OCI-LY3 (cell line): Measurements from ENCODE around the gene FKBP1B.

Source experiments
- EZH2phosphoT487 ChIP-seq: fragments of 200-600 bp; shearing (Covaris generic); IDR thresholded peaks from 2 replicates; pipeline ENCODE4 v1.6.1; 2018; ENCODE audit warnings: antibody characterized with exemption, mixed run types, low read depth
- TF ChIP-seq, protein P1 (sequence below): fragments of 200-600, 300-600 bp; sonication (generic); IDR thresholded peaks from 2 replicates; pipeline ENCODE4 v1.5.1; 2014; ENCODE audit warnings: antibody characterized with exemption, low read length, low read depth

DNA sequence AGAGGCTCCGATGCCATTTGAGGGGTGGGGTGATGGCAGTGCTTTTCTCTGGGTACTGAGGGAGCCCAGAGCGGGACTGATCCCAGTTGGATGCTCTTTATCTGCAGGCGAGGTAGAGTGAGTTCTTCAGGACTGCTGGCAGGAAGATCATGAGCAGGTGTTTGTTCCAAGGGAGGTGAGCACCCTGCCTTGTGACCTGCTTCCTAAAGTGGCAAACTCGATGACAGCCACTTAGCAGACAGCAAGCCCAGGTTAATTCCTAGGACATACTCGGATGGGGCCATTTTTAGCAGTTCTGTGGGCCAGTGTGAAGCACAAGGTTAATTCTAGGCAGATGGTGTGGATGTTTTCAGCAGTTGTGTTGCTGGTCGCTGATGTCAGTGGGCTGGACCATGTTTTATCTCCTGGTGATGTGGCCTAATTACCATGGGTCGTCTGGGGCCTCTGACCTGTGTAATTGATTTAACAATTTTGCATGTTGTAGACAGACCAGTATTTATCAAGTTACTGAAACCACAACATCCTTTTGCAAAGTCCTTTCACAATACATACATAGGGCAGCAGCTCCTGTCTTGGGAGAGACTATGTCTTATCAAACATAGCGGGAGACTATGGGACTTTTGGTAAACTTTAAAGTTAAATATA is 4.9 kb downstream of the FKBP1B start:
- TF ChIP-seq, protein P1, sequence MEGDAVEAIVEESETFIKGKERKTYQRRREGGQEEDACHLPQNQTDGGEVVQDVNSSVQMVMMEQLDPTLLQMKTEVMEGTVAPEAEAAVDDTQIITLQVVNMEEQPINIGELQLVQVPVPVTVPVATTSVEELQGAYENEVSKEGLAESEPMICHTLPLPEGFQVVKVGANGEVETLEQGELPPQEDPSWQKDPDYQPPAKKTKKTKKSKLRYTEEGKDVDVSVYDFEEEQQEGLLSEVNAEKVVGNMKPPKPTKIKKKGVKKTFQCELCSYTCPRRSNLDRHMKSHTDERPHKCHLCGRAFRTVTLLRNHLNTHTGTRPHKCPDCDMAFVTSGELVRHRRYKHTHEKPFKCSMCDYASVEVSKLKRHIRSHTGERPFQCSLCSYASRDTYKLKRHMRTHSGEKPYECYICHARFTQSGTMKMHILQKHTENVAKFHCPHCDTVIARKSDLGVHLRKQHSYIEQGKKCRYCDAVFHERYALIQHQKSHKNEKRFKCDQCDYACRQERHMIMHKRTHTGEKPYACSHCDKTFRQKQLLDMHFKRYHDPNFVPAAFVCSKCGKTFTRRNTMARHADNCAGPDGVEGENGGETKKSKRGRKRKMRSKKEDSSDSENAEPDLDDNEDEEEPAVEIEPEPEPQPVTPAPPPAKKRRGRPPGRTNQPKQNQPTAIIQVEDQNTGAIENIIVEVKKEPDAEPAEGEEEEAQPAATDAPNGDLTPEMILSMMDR = no peak
- TF ChIP-seq EZH2phosphoT487 = no peak
